HepG2 (cell line): ENCODE data around the gene NUTF2. TPM values are rescaled to one million over a fixed set of nuclear protein-coding genes. Genes with fewer than 3 reads are reported as not detected.

Experiments used
- ELF4 ChIP-seq: sonication (generic); formaldehyde crosslinking; IDR thresholded peaks from 2 replicates; pipeline ENCODE4 v1.5.0; 2020; ENCODE audit warnings: missing genetic modification reagents, mild to moderate bottlenecking, moderate library complexity, borderline replicate concordance
- JUNB ChIP-seq: sonication (generic); formaldehyde crosslinking; IDR thresholded peaks from 2 replicates; pipeline ENCODE4 v1.8.0; 2022; ENCODE audit warnings: missing genetic modification reagents, mild to moderate bottlenecking, borderline replicate concordance
- KDM5B ChIP-seq: sonication (generic); formaldehyde crosslinking; IDR thresholded peaks from 2 replicates; pipeline ENCODE4 v1.4.0; 2020; ENCODE audit warnings: missing genetic modification reagents, mild to moderate bottlenecking, borderline replicate concordance
- KLF16 ChIP-seq, 2 experiments: sonication (generic) in 1 of 2; formaldehyde crosslinking in 1 of 2; IDR thresholded peaks; 2 replicates each; pipeline versions ENCODE4 v1.6.1 to v1.8.0; 2016 to 2023; ENCODE audit warnings: missing genetic modification reagents in 2 of 2, missing compliant biosample characterization in 1 of 2
- LCORL ChIP-seq, 2 experiments: fragments of 450-650 bp in 1 of 2; sonication (generic) in 1 of 2; formaldehyde crosslinking in 1 of 2; IDR thresholded peaks; 2 replicates each; pipeline versions ENCODE4 v1.5.0 to v1.6.1; 2017 to 2020; ENCODE audit warnings: antibody characterized with exemption in 1 of 2, missing genetic modification reagents in 1 of 2
- PHF21A ChIP-seq: sonication (generic); formaldehyde crosslinking; IDR thresholded peaks from 2 replicates; pipeline ENCODE4 v1.5.0; 2020; ENCODE audit warnings: mild to moderate bottlenecking, missing genetic modification reagents
- RFX5 ChIP-seq: IDR thresholded peaks from 2 replicates; pipeline ENCODE4 v1.6.1; 2011; ENCODE audit warnings: low read depth, low read length, improper control_type of control experiment
- SP140L ChIP-seq: sonication (generic); formaldehyde crosslinking; IDR thresholded peaks from 2 replicates; pipeline ENCODE4 v1.4.0; 2020; ENCODE audit warnings: missing genetic modification reagents, borderline replicate concordance
- ZMYM3 ChIP-seq: sonication (generic); formaldehyde crosslinking; IDR thresholded peaks from 2 replicates; pipeline ENCODE4 v1.5.1; 2020; ENCODE audit warnings: mild to moderate bottlenecking, missing genetic modification reagents
- ZNF335 ChIP-seq: sonication (generic); formaldehyde crosslinking; IDR thresholded peaks from 2 replicates; pipeline ENCODE4 v1.4.0; 2020; ENCODE audit warnings: missing genetic modification reagents
- ZNF773 ChIP-seq: sonication (generic); formaldehyde crosslinking; IDR thresholded peaks from 2 replicates; pipeline ENCODE4 v1.4.0; 2020; ENCODE audit warnings: missing genetic modification reagents, borderline replicate concordance
- polyA plus RNA-seq, 8 experiments: library from polyadenylated mRNA; depleted of rRNA in 3 of 8; stranded (reverse) in 7 of 8; unstranded in 1 of 8; fragments of >200 nt; fragmentation: Illumina TruSeq in 4 of 8; extraction: Trizol in 4 of 8; gene quantifications; 2 replicates each; pipeline versions ENCODE4 v1.2.1 to v1.2.3, GENCODE V29; 2011 to 2016; ENCODE audit warnings: low read depth in 4 of 8, missing spikeins in 1 of 8, mixed read lengths in 1 of 8; ENCODE audit not compliant: insufficient read depth in 1 of 8
- total RNA-seq, 5 experiments: library from RNA; depleted of rRNA; stranded (reverse); fragments of >200 nt; fragmentation: Illumina TruSeq; extraction: Trizol; gene quantifications; 2 replicates each; pipeline ENCODE4 v1.2.3, GENCODE V29; 2016; ENCODE audit warnings: low read depth in 1 of 5
- TF ChIP-seq, protein P1 (sequence below): sonication (generic); formaldehyde crosslinking; IDR thresholded peaks from 2 replicates; pipeline ENCODE4 v1.5.0; 2020; ENCODE audit warnings: mild to moderate bottlenecking, missing genetic modification reagents
- TF ChIP-seq, protein P2 (sequence below): sonication (generic); formaldehyde crosslinking; IDR thresholded peaks from 2 replicates; pipeline ENCODE4 v1.5.0; 2020; ENCODE audit warnings: missing genetic modification reagents, mild to moderate bottlenecking, borderline replicate concordance
- TF ChIP-seq, protein P3 (sequence below): IDR thresholded peaks from 2 replicates; pipeline ENCODE4 v1.6.1; 2016
- TF ChIP-seq, protein P4 (sequence below): sonication (generic); formaldehyde crosslinking; IDR thresholded peaks from 2 replicates; pipeline ENCODE4 v1.5.1; 2020; ENCODE audit warnings: mild to moderate bottlenecking, missing genetic modification reagents, moderate library complexity
- TF ChIP-seq, protein P5 (sequence below): sonication (generic); formaldehyde crosslinking; IDR thresholded peaks from 2 replicates; pipeline ENCODE4 v1.4.0; 2020; ENCODE audit warnings: missing genetic modification reagents

NUTF2 gene
- total and polyA plus RNA-seq, 2 of the 13 experiments (the other 11 are each of a cell fraction or from before 2014, with no cell fraction given): 168 to 214 TPM

DNA sequence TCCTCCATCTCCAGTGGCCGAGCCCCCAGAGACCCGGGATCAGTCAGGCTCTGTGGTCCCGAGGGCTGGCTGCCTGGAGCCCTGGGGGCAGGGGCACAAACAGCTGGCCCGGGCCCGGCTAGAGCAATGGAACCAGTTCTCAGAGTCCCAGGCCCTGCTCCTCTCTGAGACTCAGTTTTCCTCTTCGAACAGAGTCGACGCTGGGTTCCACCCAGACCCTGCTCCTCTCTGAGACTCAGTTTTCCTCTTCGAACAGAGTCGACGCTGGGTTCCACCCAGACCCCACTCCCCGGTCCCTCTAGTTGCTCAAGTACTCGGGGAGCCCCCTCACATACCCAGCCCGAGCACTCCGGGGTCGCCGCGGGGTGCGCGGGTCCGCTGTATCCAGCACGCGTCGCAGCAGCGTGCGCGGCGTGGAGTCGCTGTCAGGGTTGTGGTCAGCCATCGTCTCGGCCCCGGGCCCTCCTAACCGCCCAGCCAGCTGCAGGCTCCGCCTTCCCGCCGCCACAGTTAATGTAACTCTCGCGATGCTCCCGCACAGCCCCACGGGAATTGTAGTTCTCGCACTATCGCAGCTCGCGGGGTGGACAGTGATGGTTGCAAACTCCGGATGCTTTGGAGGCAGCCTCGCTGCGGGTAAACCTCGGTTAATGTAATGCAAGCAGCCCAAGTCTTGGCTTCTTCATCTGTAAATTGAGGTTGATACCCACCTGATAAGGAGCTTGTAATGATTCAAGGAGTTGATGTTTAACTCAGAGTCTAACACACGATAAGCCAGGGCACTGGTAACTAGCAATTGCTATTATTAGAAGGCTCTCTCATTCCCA lies 13.1 kb upstream of the NUTF2 start (continued):
- TF ChIP-seq RFX5 (no peak), ZMYM3 (CRISPR knock-in tag) (no peak), ZNF773 (peak; percentile 75; the same call in 1 of the 2 replicates), LCORL (IDR thresholded peaks at IDR 0.05) (no peak), LCORL (CRISPR knock-in tag; IDR thresholded peaks at IDR 0.05) (peak; percentile 65), ZNF335 (CRISPR knock-in tag) (no peak), KLF16 (CRISPR knock-in tag; IDR thresholded peaks at IDR 0.05) (peak; percentile 30 to 89; a peak in 1 of 4 replicates), JUNB (CRISPR knock-in tag) (peak; percentile 28; the same call in 1 of the 2 replicates), PHF21A (0 out of 2 replicates have a peak, but pooled peaks have one; percentile 25), ELF4 (CRISPR knock-in tag) (no peak; the same call in 1 of the 2 replicates), KDM5B (CRISPR knock-in tag) (peak; percentile 92), SP140L (CRISPR knock-in tag) (no peak)
- TF ChIP-seq, protein P1, sequence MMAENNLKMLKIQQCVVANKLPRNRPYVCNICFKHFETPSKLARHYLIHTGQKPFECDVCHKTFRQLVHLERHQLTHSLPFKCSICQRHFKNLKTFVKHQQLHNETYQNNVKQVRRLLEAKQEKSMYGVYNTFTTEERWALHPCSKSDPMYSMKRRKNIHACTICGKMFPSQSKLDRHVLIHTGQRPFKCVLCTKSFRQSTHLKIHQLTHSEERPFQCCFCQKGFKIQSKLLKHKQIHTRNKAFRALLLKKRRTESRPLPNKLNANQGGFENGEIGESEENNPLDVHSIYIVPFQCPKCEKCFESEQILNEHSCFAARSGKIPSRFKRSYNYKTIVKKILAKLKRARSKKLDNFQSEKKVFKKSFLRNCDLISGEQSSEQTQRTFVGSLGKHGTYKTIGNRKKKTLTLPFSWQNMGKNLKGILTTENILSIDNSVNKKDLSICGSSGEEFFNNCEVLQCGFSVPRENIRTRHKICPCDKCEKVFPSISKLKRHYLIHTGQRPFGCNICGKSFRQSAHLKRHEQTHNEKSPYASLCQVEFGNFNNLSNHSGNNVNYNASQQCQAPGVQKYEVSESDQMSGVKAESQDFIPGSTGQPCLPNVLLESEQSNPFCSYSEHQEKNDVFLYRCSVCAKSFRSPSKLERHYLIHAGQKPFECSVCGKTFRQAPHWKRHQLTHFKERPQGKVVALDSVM (CRISPR knock-in tag): peak; percentile 44
- TF ChIP-seq, protein P2, sequence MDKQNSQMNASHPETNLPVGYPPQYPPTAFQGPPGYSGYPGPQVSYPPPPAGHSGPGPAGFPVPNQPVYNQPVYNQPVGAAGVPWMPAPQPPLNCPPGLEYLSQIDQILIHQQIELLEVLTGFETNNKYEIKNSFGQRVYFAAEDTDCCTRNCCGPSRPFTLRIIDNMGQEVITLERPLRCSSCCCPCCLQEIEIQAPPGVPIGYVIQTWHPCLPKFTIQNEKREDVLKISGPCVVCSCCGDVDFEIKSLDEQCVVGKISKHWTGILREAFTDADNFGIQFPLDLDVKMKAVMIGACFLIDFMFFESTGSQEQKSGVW (CRISPR knock-in tag): no peak; the same call in 1 of the 2 replicates
- TF ChIP-seq, protein P3, sequence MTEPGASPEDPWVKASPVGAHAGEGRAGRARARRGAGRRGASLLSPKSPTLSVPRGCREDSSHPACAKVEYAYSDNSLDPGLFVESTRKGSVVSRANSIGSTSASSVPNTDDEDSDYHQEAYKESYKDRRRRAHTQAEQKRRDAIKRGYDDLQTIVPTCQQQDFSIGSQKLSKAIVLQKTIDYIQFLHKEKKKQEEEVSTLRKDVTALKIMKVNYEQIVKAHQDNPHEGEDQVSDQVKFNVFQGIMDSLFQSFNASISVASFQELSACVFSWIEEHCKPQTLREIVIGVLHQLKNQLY (CRISPR knock-in tag): peak; percentile 33; the same call in 1 of the 2 replicates
- TF ChIP-seq, protein P4, sequence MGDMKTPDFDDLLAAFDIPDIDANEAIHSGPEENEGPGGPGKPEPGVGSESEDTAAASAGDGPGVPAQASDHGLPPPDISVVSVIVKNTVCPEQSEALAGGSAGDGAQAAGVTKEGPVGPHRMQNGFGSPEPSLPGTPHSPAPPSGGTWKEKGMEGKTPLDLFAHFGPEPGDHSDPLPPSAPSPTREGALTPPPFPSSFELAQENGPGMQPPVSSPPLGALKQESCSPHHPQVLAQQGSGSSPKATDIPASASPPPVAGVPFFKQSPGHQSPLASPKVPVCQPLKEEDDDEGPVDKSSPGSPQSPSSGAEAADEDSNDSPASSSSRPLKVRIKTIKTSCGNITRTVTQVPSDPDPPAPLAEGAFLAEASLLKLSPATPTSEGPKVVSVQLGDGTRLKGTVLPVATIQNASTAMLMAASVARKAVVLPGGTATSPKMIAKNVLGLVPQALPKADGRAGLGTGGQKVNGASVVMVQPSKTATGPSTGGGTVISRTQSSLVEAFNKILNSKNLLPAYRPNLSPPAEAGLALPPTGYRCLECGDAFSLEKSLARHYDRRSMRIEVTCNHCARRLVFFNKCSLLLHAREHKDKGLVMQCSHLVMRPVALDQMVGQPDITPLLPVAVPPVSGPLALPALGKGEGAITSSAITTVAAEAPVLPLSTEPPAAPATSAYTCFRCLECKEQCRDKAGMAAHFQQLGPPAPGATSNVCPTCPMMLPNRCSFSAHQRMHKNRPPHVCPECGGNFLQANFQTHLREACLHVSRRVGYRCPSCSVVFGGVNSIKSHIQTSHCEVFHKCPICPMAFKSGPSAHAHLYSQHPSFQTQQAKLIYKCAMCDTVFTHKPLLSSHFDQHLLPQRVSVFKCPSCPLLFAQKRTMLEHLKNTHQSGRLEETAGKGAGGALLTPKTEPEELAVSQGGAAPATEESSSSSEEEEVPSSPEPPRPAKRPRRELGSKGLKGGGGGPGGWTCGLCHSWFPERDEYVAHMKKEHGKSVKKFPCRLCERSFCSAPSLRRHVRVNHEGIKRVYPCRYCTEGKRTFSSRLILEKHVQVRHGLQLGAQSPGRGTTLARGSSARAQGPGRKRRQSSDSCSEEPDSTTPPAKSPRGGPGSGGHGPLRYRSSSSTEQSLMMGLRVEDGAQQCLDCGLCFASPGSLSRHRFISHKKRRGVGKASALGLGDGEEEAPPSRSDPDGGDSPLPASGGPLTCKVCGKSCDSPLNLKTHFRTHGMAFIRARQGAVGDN: peak; percentile 98
- TF ChIP-seq, protein P5, sequence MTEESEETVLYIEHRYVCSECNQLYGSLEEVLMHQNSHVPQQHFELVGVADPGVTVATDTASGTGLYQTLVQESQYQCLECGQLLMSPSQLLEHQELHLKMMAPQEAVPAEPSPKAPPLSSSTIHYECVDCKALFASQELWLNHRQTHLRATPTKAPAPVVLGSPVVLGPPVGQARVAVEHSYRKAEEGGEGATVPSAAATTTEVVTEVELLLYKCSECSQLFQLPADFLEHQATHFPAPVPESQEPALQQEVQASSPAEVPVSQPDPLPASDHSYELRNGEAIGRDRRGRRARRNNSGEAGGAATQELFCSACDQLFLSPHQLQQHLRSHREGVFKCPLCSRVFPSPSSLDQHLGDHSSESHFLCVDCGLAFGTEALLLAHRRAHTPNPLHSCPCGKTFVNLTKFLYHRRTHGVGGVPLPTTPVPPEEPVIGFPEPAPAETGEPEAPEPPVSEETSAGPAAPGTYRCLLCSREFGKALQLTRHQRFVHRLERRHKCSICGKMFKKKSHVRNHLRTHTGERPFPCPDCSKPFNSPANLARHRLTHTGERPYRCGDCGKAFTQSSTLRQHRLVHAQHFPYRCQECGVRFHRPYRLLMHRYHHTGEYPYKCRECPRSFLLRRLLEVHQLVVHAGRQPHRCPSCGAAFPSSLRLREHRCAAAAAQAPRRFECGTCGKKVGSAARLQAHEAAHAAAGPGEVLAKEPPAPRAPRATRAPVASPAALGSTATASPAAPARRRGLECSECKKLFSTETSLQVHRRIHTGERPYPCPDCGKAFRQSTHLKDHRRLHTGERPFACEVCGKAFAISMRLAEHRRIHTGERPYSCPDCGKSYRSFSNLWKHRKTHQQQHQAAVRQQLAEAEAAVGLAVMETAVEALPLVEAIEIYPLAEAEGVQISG (CRISPR knock-in tag): peak; percentile 89
